HuH-7.5 (cell line): ENCODE results near the gene GCSAML.

ENCODE experiments used
- DNase-seq: peaks from one replicate; pipeline ENCODE4 v3.0.0; 2011; ENCODE audit warnings: low spot score

GCSAML gene

DNA sequence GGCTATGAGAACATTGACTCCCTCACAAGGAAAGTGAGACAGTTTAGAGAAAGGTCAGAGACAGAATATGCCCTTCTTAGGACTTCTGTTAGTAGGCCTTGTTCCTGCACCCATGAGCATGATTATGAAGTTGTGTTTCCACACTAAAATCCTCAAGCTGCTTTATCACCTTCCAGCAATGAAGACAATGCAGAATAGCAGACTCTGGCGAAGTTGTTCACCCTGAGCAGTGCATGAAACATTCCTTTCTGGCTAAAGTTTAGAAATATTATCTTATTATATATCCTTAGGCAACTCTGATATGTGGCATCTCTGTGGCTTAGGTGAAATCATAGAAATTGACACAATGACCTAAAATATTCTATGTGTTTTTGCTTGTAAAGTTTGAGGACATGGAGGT is 25.3 kb downstream of the GCSAML start:
- no peak for DNase-seq

DNA sequence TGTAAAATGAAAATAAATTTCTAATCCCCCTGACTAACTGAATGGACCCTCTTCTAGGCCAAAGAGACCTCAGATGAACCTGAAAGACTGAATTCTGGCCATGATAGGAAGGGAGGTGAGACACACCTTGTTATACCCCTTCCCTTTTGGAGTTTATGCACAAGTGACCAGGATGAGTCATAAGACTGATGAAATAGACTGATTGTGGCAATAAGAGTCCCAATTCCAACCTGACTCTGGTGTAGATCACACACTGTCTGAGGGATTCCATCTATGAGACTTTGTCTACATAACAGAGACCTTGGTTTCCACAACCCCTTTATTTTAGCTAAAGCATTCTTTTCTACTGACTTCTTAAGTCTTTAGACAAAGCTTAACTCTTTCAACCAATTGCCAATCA is 25.7 kb downstream of the GCSAML start:
- DNase-seq: no peak

DNA sequence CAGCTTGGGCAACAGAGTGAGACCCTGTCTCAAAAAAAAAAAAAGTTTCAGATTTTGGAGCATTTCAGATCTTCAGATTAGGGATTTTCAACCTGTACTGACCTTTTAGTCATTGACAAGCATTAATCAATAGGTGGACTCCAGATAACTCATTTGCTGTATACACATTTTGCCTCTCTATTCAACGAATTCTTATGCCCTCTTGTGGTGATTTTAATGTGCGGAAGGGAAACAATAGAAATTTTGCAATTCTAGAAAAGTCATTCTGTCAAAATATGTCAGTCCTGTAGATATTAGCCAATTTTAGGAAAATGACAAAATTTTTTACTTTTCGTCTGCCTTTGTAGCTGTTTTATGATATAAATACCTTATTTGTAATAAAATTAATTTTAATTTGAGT is 27.6 kb downstream of the GCSAML start:
- no peak for DNase-seq

DNA sequence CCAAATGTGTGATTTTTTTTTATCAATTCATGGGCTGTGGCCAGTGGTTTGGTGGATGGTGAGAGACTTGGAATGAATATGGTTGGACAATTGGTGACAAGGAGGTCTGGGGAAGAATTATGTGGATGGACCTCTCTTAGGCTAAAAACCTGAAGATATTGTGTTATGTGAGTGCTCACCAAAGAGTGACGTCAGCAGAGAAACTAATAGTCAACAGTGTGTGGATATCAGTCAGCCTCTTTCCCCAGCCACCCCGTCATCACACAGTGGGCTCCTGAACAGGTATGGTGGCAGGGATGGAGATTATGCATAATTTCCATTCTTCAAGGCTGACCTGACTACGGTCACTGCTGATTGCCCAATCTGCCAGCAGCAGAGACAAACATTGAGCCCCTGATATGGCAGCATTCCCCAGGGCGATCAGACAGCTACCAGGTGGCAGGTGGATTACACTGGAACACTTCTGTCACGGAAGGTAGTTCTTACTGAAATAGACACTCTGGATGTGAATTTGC is 30.1 kb downstream of the GCSAML start:
- no peak for DNase-seq

DNA sequence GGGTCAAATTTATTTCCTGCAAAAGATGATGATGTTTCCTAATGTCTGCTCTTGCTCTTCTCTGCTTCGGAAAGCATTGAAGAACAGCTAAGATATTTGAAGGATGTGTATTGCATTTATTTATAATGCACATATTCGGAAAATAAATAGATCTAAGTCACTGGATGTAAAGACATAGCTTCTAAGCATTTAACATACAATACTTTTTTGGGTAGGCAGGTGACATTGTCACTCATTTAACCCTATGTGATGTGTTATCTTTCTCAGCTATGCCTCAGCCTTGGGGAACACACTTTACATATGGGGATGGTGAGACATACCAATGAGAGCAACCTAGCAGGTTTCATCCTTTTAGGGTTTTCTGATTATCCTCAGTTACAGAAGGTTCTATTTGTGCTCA is 39.1 kb downstream of the GCSAML start, which contains the start of gene OR2G2:
TSS of gene OR2G2 (plus strand) at position 301 of the 400 bp plus-strand sequence. CDS start at position 301, 0 bp downstream.
- no peak for DNase-seq

DNA sequence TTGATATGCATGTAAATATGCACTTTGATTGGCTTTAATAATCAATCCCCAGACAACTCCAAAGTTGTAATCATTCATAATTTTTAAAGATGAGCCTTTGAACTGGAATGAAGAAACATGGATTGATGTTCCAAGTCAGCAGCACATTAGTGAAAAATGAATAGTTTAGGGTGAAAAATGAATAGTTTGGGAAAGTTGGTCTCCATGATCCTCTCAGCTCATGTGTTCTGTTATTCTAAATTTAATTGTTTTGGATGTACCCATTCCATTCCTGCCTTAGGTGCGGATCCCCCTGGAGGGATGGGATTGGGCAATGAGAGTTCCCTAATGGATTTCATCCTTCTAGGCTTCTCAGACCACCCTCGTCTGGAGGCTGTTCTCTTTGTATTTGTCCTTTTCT is 56.4 kb downstream of the GCSAML start, which contains the start of gene OR2G3:
TSS of gene OR2G3 (plus strand) at position 301 of the 400 bp plus-strand sequence. CDS start at position 301, 0 bp downstream.
- DNase-seq: no peak

DNA sequence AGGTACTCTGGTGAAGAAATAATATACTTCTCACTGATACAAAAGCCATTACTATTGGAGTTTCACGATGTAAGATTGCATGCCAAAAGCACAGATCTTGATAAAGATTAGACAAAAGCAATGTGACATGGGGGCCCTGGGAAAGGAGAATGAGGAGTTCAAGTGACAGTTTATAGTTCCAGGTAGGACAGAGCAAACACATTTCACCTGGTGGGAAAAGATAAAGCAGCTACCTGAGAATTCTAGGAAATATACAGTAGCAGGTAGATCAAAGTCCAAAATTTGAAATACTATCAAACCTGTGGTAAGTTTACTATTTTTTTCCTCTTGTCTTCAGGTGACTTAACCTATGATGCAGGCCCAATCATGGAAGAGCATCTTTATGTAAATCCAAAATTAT is 64.5 kb downstream of the GCSAML start:
- DNase-seq: no peak

DNA sequence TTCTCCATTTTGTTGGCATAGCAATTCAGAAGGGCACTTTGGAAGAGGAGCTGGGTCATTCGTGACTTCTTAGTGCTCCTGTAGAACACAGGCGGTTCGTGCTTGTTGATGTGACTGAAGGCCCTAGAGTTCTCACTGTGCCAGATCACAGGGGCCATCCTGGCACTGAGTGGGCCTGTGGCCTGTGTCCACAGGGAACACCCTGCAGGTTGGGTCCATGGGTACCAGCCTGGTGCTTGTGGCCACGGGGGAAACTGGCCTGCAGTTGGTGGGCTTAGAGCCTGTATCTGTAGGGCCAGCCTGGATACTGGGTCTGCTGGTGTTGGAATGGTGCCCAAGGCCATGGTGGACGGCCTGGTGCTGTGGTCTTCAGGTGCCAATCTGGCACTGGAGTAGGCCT is 65.7 kb downstream of the GCSAML start:
- no peak for DNase-seq
